HG03045 (cell line): ENCODE results near the gene CIRBP.

Source experiments
- ATAC-seq: cut with Tn5 transposase; IDR thresholded peaks from one replicate; pipeline ENCODE4 v1.9.1; 2021; ENCODE audit warnings: mild to moderate bottlenecking, moderate library complexity; ENCODE audit not compliant: unreplicated experiment

CIRBP gene

DNA sequence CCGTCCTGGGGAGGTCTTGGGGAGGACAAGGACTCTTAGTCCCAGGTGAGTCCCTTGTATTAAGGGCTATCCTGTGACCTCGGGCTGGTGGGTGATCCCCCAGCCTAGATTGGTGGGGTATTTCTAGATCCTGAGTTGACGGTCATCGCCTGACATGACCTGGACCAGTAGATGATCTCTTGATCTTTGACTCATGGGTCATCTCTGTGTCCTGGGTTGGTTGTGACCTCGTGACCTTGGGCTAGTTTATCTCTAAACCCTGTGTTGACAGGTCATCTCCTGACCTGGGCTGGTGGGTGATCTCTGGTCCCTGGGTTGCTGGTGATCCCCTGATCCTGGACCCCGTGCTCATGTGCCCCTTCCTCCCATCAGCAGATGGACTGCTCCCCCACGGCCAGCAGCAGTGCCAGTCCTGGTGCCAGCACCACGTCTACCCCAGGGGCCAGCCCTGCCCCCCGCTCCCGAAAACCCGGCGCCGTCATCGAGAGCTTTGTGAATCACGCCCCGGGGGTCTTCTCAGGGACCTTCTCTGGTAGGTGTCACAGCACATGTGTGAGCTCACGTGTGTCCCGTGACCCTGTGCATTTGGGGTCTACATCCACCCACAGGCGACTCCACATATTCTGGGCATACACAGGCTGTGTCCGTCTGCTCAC lies 14.5 kb upstream of the CIRBP start:
- no peak for ATAC-seq

DNA sequence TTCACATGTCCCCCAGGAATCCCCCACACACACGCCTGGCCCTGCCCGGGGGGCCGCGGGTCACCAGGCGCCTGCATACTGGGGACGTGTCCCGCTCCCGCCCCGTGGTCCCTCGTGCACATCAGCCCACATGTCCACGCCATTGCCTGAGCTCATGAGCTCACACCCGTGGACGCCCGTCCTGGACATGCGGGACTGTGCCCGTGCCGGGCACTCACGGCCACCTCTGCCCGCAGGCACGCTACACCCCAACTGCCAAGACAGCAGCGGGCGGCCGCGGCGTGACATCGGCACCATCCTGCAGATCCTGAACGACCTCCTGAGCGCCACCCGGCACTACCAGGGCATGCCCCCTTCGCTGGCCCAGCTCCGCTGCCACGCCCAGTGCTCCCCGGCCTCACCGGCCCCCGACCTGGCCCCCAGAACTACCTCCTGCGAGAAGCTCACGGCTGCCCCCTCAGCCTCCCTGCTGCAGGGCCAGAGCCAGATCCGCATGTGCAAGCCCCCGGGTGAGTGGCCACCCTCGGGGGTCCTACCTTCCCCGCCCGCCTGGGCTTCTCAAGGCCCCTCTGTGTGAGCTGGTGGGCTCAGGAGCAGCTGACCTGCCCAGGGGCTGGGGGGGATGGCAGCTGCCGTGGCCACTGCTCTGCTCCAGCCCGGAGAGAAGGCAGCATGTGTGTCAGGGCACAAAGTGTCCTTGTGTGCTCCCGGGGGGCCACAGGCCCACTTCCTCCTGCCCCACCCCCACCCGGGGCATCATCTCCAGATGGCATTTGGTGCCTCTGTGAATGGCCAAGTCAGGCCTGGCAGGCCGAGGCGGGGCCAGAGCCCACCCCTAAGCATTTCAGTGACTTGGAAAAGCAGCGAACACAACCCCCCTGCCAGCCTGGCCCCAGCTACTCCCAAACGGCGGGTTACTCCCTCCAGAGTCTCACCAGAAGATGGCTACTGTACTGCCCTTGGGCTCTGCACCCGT lies 13.7 kb upstream of the CIRBP start:
- ATAC-seq: no peak

DNA sequence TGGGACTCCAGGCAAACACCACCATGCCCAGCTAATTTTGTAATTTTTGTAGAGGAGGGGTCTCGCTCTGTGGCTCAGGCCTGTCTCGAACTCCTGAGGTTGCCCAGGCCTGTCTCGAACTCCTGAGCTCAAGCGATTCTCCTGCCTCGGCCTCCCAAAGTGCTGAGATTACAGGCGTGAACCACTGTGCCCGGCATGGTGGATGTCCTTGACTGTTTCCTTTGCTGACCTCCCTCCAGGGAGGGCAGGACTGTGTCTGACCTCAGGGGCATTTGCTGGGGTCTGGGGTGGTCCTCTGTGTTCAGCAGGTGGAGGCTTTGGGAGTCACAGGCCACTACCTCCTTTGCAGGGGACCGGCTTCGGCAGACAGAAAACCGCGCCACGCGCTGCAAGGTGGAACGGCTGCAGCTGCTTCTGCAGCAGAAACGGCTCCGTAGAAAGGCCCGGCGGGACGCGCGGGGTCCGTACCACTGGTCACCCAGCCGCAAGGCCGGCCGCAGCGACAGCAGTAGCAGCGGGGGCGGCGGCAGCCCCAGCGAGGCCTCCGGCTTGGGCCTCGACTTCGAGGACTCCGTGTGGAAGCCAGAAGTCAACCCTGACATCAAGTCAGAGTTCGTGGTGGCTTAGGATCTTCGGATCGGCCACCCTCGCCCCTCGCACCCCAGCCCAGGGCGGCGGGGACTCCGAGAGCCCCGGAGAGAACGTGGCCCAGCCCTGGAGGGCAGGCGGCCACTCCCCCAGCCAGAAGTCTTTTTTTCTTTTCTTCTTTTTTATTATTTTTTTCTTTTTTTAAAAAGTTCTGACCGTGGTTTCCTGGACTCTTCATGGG lies 12.3 kb upstream of the CIRBP start:
- ATAC-seq: no peak

DNA sequence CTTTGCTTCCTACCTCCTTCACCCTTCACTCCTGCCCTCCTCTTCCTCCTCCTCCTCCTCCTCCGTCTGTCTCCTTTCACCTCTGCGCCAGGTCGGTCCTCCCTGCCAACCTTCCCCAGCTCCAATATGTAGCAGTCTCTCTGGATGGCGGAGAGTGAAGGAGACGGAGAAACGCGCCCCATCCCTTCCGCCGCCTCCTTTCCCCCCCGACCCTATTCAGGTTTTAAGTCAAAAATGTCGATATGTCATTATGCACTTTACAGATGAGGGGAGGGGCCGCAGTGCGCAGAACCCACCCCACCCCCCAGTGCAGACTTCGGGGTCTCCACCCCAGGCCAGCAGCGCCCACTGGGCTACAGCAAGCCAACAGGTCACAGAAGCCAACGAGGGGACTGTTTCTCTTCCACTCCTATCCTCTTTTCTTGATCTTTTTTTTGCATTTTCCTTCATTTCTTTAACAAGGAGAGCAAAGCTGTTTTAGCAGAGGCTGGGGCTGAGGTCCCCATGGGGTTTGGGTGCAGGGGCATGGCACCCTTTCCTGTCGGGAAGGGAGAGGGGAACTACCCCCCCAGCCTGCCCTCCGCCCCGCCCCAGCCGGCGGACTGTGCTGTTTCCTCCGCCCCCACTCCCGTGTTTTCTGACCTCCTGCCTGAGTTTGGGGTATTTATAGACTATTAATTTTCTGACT lies 11.5 kb upstream of the CIRBP start:
- no peak for ATAC-seq

DNA sequence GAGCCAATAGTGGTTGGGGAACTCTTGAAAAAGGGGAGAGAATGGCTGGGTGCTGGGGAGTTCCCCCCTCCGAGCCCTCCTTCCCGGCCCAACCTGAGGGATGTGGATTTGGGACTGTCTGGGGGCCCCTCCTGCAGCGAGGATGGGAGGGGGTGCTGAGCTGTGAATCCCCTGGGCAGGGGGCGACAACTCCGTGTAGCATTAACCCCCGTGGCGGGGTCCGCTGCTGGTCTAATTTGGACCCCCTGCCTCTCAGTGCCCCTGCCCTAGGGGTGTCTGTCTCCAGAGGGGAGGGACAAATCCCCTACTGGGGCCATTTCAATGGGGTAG lies 11.0 kb upstream of the CIRBP start:
- ATAC-seq: no peak

DNA sequence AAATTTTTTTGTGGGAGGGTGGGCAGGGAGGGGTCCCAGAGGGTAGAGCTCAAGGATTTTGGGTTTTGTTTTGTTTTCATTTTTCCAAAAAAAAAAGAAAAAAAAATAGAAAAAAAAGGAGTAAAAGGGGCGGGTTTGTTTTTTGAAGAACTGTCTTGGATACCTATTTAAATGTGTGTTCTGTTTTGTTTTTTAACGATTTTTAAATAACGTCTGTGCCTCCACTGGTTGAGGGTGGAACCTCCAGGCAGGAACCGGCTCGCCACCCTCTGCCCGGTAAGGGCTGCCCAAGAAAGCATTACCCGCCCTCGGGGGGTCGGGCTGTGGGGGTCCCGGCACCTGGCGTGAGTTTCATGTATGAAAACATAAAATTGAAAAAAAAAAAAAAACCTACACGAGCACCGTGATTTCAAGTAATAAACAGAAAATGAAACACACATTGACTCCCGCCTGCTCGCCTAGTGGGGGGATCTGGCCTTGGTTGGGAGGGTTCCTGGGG lies 10.4 kb upstream of the CIRBP start:
- ATAC-seq: no peak

DNA sequence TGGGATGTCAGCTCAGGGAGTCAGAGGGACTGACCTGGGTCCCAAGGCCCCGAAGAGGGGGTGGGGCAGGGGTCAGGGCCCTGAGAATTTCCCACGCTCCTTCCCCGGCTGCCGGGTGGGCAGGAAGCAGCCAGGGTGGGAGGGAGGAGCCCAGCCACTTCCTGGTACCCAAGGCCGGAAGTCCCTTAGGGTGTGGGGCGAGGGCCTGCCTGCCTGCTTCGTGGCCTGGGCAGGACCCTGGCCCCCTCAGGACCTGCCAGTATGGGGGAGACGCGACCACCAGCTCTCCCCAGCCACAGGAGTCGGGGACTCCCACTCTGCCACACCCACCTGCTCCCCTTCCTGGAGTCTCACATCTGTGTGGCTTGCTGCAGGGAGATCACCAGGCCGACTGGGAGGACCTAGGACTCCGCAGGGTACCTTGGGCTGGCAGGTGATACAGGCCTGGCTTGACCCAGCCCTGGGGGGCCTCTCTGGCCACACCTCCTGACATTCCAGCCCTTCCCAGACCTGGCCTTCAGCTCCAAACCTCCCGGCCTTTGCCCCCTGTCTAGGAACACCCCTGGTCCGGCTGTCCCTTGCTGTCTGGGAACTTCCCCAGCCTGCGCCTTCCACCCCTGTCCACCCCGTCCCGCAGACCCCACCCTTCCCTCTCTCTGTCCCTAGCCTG lies 9.8 kb upstream of the CIRBP start:
- peak; percentile 25 for ATAC-seq

DNA sequence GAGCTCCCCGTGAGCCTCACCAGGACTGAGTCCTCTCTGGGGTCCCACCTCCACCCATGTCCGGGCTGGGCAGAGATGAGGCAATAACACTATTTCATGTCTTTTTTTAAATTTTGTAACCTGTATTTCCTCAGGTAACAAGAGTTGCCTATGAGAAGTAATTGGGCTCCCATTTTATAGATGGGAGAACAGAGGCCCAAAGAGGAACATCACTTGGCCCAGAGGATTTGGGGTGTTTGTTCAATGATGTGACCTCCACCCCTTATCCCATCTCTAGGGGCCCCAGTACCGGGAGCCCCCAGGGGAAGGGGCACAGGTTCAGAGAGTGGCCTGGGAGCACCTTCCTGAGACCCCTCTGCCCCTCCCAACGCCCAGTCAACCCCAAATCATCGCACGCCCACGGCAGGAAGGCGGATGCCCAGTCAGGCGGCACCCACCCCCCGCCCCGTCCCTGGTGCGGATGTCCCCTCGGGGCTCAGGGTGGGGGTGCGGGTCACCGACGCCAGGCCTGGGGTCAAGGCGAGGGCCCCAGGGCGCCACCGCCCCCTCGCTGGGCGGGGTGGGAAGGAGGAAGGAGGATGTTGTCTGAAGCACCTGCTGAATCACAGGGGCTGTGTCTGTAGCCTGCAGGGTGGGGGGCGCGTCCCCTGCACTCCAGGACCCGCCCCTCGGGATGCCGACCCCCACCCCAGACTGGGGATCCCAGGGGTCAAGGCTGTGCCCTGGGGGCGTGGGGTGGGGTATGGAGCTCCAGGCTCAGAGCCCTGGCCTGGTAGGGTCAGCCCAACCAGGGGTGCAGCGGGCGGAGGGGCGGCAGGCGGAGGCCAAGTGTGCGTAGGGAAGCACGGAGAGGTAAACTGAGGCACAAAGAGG lies 9.0 kb upstream of the CIRBP start:
- peak; percentile 3 for ATAC-seq

DNA sequence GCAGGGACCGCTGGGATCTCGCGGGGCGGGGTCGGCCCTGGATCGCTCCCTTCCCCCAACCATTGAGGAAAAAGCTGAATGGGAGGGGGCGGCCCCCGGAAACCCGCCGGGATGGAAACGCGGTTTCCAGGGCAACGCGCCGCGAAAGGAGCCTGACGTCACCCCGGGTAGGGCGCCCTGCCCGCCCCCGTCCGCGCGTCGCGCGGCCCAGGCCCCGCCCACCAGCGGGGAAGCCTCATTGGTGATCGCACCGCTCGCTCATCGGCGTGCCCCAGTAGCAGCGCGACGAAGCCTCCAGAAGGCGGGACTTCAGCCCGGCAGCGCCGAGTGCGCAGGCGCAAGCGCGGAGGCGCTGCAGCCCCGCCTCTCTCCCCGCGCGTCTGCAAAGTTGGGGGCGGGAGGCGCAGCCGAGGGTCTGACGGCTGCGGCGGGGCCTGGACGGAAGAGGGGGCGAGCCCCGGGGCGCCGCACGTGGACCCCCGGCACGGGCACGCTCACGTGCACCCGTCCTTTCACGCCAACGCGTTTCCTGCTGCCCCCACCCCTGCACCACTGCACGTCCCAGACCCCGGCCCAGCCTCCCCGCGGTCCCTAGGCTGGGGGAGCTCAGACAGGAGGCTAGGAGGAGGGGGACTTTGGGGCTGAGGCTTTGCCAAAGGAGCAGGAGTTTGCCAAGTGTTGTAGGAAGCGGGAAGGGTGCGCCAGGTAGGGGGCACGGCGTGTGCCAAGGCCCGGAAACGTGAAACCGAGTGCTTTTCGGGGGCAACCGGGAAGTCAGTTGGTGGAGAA lies 8.2 kb upstream of the CIRBP start:
- peak; percentile 65 for ATAC-seq

DNA sequence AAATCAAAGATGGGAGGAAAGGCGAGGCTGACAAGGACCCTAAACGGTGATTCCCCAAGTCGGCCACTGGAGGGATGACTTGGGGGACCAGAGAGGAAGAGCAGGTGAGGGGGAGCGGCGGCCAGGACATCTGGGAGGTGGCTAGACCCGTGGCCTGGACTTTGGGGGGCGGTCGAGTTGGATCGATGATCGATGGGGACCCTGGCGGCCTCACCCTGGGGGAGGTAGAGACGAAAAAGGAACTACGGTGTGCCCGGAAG lies 7.7 kb upstream of the CIRBP start:
- no peak for ATAC-seq

DNA sequence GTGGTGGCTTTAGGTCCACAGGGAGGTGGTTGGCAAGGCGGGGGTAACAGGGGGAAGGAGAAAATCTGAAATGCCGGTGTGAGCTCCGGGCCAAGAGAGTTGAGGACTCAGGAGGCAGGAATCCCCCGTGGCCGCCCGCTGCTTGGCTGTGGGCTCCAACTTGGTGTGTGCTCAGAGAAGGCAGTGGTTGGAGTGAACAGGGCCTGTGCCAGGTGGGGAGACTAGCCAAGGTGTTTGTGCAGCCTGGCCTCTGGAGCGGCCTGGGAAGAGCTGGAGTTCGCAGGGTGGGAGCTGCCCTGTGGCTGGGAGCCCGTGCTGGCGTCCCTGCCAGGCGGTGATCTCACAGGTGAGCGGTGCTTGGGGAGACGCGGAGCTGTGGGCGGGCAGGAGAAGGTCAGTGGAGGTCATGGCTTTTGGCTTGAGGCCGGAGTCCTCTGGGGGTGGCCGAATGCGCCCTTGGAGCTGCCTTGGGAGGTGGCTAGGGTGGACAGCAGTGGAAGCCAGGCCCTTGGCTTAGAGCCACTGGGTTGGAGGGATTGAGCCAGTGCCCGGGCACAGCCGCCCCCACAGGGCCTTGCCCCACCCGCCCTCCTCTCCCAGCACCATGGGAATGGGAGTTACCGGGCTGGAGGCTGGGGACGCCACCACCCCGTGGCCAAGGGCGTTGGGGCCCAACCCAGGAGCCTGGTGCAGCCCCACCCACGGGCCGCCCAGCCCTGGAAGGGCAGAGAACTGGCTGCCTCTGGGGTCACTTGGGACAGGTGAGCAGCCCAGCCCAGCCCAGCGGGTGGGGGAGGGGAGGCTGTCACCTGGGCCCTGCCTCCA lies 7.1 kb upstream of the CIRBP start:
- no peak for ATAC-seq

DNA sequence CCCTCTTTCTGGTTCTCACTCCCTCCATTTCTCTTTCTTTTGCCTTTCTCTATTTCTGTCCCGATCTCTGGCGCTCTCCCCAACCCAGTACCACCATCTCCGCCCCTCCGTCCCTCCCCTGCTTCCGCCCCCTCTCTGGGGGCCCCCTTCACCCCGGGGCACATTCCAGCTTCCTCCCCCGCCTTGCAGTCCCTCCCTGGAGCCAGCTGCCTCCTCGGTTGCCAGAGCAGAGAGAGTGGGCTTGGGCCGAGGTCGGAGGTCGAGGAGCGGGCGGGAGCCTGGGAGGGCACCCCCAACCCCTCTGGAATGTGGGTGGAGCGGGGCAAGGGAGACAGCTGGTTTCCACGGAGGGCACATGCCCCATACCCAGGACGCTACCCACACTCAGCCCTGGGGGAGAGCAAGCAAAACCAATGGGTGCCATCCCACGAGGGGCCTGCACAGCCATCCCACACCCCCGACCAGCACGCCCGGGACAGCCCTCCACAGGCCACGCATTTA lies 6.5 kb upstream of the CIRBP start:
- ATAC-seq: no peak

DNA sequence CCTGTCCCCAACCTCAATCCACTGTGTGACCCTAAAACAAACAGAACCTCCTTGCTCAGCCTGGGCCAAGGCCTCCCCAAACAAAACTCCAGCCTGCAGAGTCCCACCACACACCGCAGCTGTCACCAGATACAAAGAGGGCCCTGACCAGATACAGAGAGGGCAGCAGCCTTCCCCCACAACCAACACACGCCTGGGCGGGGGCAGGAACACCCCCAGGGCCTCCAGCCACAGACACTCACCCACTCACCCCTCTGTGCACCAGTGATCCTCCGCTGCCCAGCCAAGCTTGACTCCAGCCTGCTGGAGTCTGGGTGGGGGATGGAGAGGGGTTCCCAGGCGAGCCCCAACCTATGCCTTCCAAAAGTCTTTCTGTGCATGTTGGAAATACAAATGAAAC lies 5.9 kb upstream of the CIRBP start:
- ATAC-seq: no peak

DNA sequence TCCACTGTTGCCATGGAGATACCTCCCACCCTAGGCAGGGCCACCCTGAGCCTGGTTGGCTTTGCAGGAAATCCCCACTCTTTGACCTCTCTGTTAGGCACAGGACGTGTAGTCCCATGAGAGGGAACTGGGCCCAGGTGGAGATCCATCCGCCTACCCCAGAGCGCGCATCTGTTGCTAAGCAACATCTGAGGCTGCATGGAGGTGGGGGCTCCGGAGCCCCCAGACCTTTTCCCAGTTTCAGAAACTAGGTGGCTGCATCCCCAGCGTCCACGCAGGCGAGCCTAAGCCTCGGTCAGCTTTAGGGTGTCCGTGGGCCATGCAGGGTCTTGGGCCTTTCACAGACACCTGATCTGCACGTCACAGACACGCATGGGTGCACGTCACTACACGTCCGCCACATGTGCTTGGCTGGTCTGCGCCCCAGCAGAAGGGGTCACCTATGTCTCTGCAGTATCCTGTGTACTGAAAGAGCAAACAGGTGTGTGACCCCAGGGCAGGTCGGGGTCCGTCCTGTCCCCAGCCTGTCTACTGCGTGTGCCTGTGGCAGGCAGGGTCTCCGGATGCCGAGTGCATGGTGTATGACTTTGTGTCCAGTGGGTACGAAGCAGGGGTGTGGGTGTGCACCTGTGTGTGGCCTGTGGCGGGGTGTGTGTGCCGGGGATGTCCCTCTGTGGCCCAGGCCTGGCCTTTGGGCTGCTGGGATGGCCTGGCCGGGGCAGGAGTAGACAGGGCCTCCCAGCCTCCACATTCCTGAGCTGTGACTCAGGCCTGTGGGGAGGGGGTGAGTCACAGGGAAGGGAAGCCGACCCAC lies 4.1 kb upstream of the CIRBP start:
- no peak for ATAC-seq

DNA sequence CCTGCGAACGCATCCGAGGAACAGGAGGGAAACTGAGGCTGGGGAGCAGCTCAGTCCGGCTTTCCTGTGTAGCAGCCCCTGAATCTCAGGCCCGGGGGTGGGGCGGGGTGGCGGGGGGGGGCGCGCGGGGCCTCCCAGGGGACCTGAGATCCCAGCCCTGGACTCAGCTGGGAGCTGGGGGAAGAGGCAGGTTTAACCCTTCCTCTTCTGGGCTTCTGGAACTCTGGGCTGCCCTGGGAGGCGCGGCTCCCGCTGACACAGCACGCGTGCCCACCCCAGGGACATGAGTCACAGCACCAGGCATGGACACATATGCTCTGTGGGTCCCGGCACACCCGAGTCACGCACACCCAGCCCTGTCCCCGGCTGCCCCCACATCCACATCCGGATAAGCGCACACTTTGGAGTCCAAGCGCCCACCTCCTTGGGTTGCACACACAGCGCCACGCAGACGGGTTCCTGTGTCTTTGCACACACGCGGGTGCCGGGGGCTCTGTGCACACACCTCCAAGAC lies 3.5 kb upstream of the CIRBP start:
- no peak for ATAC-seq

DNA sequence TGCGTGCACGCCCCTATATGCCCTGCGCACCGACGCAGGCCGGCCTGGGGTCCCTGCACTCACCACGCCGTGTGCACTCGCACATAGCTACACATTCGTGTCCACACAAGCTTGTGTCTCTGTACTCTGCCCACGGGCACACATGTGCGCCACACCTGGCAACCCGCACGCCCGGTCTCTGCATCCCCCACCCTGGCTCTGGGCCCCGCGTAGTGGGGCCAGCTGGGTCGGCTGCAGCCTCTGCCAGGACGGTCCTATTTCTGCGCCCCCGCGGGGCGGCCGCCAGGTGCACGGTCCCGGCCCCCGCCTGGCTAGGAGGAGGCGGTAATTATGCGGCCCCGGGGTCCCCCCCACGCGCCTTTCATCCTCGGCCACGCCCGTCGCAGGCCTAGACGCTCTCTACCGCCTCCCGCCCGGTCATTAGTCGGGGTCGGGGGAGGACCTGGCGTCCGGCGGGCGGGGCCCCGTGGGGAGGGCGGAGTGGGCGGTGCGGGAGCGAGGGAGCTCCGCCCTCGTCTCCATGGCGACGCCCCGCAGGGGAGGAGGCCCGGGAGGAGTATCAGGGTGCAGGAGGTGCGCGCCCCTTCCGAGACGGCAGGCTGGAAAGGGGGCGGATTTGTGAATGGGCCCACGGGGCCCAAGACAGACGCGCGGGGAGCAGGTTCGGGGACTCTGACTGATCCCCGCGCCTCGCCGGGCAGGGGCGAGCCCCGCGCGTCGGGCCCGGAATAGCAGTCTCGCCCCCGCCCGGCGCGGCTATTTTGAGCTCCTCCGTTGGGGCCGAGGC lies 2.8 kb upstream of the CIRBP start:
- peak; percentile 31 for ATAC-seq
